H1 (cell line): ENCODE results near the gene CTNNA3. TPM values are rescaled to one million over a fixed set of nuclear protein-coding genes. Genes with fewer than 3 reads are reported as not detected.

Experiments used
- CTCF ChIA-PET: fragments of 300-600 bp; sonication (Branson Sonifier 250); formaldehyde crosslinking; loops from one replicate; lab custom pipeline; 2021; ENCODE audit not compliant: partially characterized antibody; lab: Charles Lee
- POLR2A ChIA-PET: fragments of 300-600 bp; sonication (Branson Sonifier 250); formaldehyde crosslinking; loops from one replicate; lab custom pipeline; 2021; ENCODE audit warnings: inconsistent platforms; ENCODE audit not compliant: partially characterized antibody; lab: Charles Lee
- DNase-seq, 2 experiments: peaks; one replicate each; pipeline versions ENCODE4 v3.0.0 to v3.0.0-alpha.2; 2010 to 2022; ENCODE audit warnings: low spot score in 2 of 2, low read depth in 1 of 2, mixed read lengths in 1 of 2
- FAIRE-seq: peaks from 2 replicates; lab custom pipeline; 2011; peaks lifted over from hg19 to GRCh38; lab: Jason Lieb, UNC
- H2AFZ ChIP-seq: 2 replicates; pipeline ENCODE4 v1.8.1; 2012; ENCODE audit warnings: low read length, inconsistent platforms
- H2AK5ac ChIP-seq: 2 replicates; pipeline ENCODE4 v1.6.1; 2013; ENCODE audit warnings: low read depth, low read length
- H2BK120ac ChIP-seq: replicated peaks from 2 replicates; pipeline ENCODE3; 2013; ENCODE audit warnings: low read depth, low read length, inconsistent platforms
- H2BK12ac ChIP-seq: 2 replicates; pipeline ENCODE4 v1.6.1; 2013; ENCODE audit warnings: low read depth, low read length
- H2BK15ac ChIP-seq: 2 replicates; pipeline ENCODE4 v1.6.1; 2013; ENCODE audit warnings: low read length
- H2BK20ac ChIP-seq: 2 replicates; pipeline ENCODE4 v1.6.1; 2013; ENCODE audit warnings: low read length
- H2BK5ac ChIP-seq: 2 replicates; pipeline ENCODE4 v1.6.1; 2013; ENCODE audit warnings: low read depth, low read length
- H3K14ac ChIP-seq: 2 replicates; pipeline ENCODE4 v1.6.1; 2013; ENCODE audit warnings: inconsistent platforms; ENCODE audit not compliant: insufficient read length
- H3K18ac ChIP-seq: 2 replicates; pipeline ENCODE4 v1.6.1; 2013; ENCODE audit warnings: low read length; ENCODE audit errors: extremely low read depth
- H3K23ac ChIP-seq: 2 replicates; pipeline ENCODE4 v1.6.1; 2013; ENCODE audit warnings: inconsistent platforms; ENCODE audit not compliant: insufficient read length
- H3K23me2 ChIP-seq: 2 replicates; pipeline ENCODE4 v1.6.1; 2013; ENCODE audit warnings: low read depth, low read length
- H3K27ac ChIP-seq: 2 replicates; pipeline ENCODE4 v1.6.1; 2011; ENCODE audit warnings: low read depth, low read length, inconsistent platforms
- H3K27me3 ChIP-seq, 4 experiments: replicated peaks in 1 of 4; 1 replicate in 1 of 4; 2 replicates in 3 of 4; pipeline versions ENCODE4 v1.6.1 to v1.8.1; 2011 to 2013; ENCODE audit warnings: low read length in 3 of 4, mild to moderate bottlenecking in 3 of 4, inconsistent platforms in 2 of 4, mixed read lengths in 2 of 4, moderate library complexity in 1 of 4; ENCODE audit not compliant: control insufficient read depth in 3 of 4, insufficient read depth in 3 of 4; ENCODE audit errors: extremely low read depth in 1 of 4
- H3K36me3 ChIP-seq, 4 experiments: 2 replicates each; pipeline versions ENCODE4 v1.6.1 to v1.8.1; 2011 to 2013; ENCODE audit warnings: mild to moderate bottlenecking in 4 of 4, low read length in 3 of 4, moderate library complexity in 2 of 4, control low read depth in 1 of 4, inconsistent platforms in 1 of 4; ENCODE audit not compliant: insufficient read depth in 4 of 4, control insufficient read depth in 2 of 4
- H3K4ac ChIP-seq: replicated peaks from 2 replicates; pipeline ENCODE3; 2013; ENCODE audit warnings: low read length, low read depth, mixed read lengths, inconsistent platforms; ENCODE audit not compliant: insufficient read length
- H3K4me1 ChIP-seq, 4 experiments: replicated peaks in 1 of 4; 1 replicate in 1 of 4; 2 replicates in 3 of 4; pipeline versions ENCODE4 v1.6.1 to v1.8.1; 2011 to 2013; ENCODE audit warnings: low read length in 3 of 4, inconsistent platforms in 2 of 4, mixed read lengths in 1 of 4; ENCODE audit not compliant: insufficient read depth in 4 of 4, control insufficient read depth in 3 of 4
- H3K4me2 ChIP-seq, 2 experiments: 2 replicates each; pipeline versions ENCODE4 v1.6.1 to v1.8.1; 2011 to 2013; ENCODE audit warnings: low read depth in 2 of 2, low read length in 2 of 2, control low read depth in 1 of 2, inconsistent platforms in 1 of 2, mild to moderate bottlenecking in 1 of 2; ENCODE audit not compliant: insufficient read depth in 1 of 2
- H3K4me3 ChIP-seq, 4 experiments: fragments of 200-600, 300-600 bp in 1 of 4; sonication (generic), shearing (Covaris generic), sonication (Bioruptor Twin) in 1 of 4; 2 replicates each; pipeline versions ENCODE4 v1.5.1 to v1.8.1; 2011 to 2016; ENCODE audit warnings: low read length in 4 of 4, low read depth in 3 of 4, control low read depth in 2 of 4, inconsistent platforms in 2 of 4, mild to moderate bottlenecking in 2 of 4, mixed read lengths in 1 of 4, moderate library complexity in 1 of 4; ENCODE audit not compliant: insufficient read depth in 2 of 4; ENCODE audit errors: extremely low read depth in 1 of 4
- H3K56ac ChIP-seq: replicated peaks from 2 replicates; pipeline ENCODE3; 2013; ENCODE audit warnings: low read depth, mild to moderate bottlenecking, mixed read lengths, low read length, inconsistent platforms; ENCODE audit not compliant: insufficient read length
- H3K79me1 ChIP-seq: 2 replicates; pipeline ENCODE4 v1.6.1; 2013; ENCODE audit warnings: low read depth, low read length, control low read depth
- H3K79me2 ChIP-seq, 2 experiments: 2 replicates each; pipeline versions ENCODE4 v1.6.1 to v1.8.1; 2012 to 2013; ENCODE audit warnings: low read length in 2 of 2, mild to moderate bottlenecking in 2 of 2, inconsistent platforms in 1 of 2; ENCODE audit not compliant: insufficient read depth in 2 of 2, control insufficient read depth in 1 of 2
- H3K9ac ChIP-seq, 4 experiments: replicated peaks in 1 of 4; 1 replicate in 1 of 4; 2 replicates in 3 of 4; pipeline versions ENCODE4 v1.6.1 to v1.8.1; 2011 to 2013; ENCODE audit warnings: low read depth in 3 of 4, low read length in 3 of 4, control low read depth in 2 of 4, mild to moderate bottlenecking in 2 of 4, moderate library complexity in 2 of 4, inconsistent platforms in 1 of 4; ENCODE audit errors: extremely low read depth in 1 of 4
- H3K9me3 ChIP-seq, 2 experiments: 2 replicates each; pipeline versions ENCODE4 v1.6.1 to v1.8.1; 2012 to 2013; ENCODE audit warnings: mild to moderate bottlenecking in 2 of 2, moderate library complexity in 2 of 2, control low read depth in 1 of 2, inconsistent platforms in 1 of 2, low read depth in 1 of 2, low read length in 1 of 2, mixed read lengths in 1 of 2; ENCODE audit not compliant: insufficient read depth in 2 of 2
- H4K20me1 ChIP-seq, 2 experiments: replicated peaks in 1 of 2; 2 replicates each; pipeline versions ENCODE3 to v1.8.1; 2011 to 2013; ENCODE audit warnings: inconsistent platforms in 2 of 2, low read length in 2 of 2, mild to moderate bottlenecking in 1 of 2; ENCODE audit not compliant: insufficient read depth in 2 of 2, control insufficient read depth in 1 of 2
- H4K5ac ChIP-seq: 2 replicates; pipeline ENCODE4 v1.6.1; 2013; ENCODE audit warnings: low read length, low read depth, mixed read lengths, inconsistent platforms; ENCODE audit not compliant: insufficient read length
- H4K8ac ChIP-seq: 2 replicates; pipeline ENCODE4 v1.8.0; 2013; ENCODE audit warnings: mild to moderate bottlenecking, moderate library complexity, low read length, inconsistent platforms; ENCODE audit not compliant: insufficient read depth; ENCODE audit errors: extremely low read depth
- H4K91ac ChIP-seq: replicated peaks from 2 replicates; pipeline ENCODE3; 2013; ENCODE audit warnings: low read length, mixed read lengths, inconsistent platforms; ENCODE audit not compliant: insufficient read length
- ATF3 ChIP-seq: IDR thresholded peaks from 2 replicates; pipeline ENCODE4 v1.6.1; 2011; ENCODE audit warnings: low read depth, mild to moderate bottlenecking, low read length; ENCODE audit not compliant: insufficient read depth
- BACH1 ChIP-seq: IDR thresholded peaks from 2 replicates; pipeline ENCODE4 v1.6.1; 2012; ENCODE audit warnings: low read length, improper control_type of control experiment
- BCL11A ChIP-seq, 2 experiments: IDR thresholded peaks; one replicate each; pipeline ENCODE4 v1.6.1; 2011; ENCODE audit warnings: low read depth in 2 of 2, low read length in 2 of 2, mild to moderate bottlenecking in 2 of 2
- CHD2 ChIP-seq: IDR thresholded peaks from 2 replicates; pipeline ENCODE4 v1.6.1; 2012; ENCODE audit warnings: low read length, improper control_type of control experiment
- CREB1 ChIP-seq: IDR thresholded peaks from 2 replicates; pipeline ENCODE4 v1.6.1; 2012; ENCODE audit warnings: inconsistent platforms
- CTBP2 ChIP-seq: IDR thresholded peaks from 2 replicates; pipeline ENCODE4 v1.7.0; 2011; ENCODE audit warnings: borderline replicate concordance, mild to moderate bottlenecking, moderate library complexity, mixed read lengths, low read length; ENCODE audit not compliant: insufficient read depth, insufficient read length
- CTCF ChIP-seq, 3 experiments: IDR thresholded peaks; 1 replicate in 2 of 3; 2 replicates in 1 of 3; pipeline versions ENCODE4 v1.5.1 to v1.6.1; 2011; ENCODE audit warnings: low read length in 3 of 3, mild to moderate bottlenecking in 3 of 3, inconsistent platforms in 2 of 3, low read depth in 1 of 3, moderate library complexity in 1 of 3; ENCODE audit not compliant: insufficient read depth in 1 of 3; ENCODE audit errors: control extremely low read depth in 1 of 3
- MAX ChIP-seq: IDR thresholded peaks from 2 replicates; pipeline ENCODE4 v1.6.1; 2012; ENCODE audit warnings: inconsistent platforms
- NRF1 ChIP-seq: IDR thresholded peaks from 2 replicates; pipeline ENCODE4 v1.6.1; 2011; ENCODE audit warnings: mild to moderate bottlenecking, low read depth, low read length, improper control_type of control experiment
- POLR2A ChIP-seq, 2 experiments: IDR thresholded peaks; 1 replicate in 1 of 2; 2 replicates in 1 of 2; pipeline ENCODE4 v1.6.1; 2011; ENCODE audit warnings: low read depth in 2 of 2, low read length in 2 of 2, mild to moderate bottlenecking in 2 of 2; ENCODE audit errors: control extremely low read depth in 1 of 2
- RBBP5 ChIP-seq: IDR thresholded peaks from 2 replicates; pipeline ENCODE4 v1.7.1; 2012; ENCODE audit warnings: low read depth, mild to moderate bottlenecking, inconsistent platforms, low read length, moderate library complexity, borderline replicate concordance
- SIRT6 ChIP-seq: IDR thresholded peaks from one replicate; pipeline ENCODE4 v1.7.1; 2012; ENCODE audit warnings: low read length, inconsistent platforms
- TBP ChIP-seq: IDR thresholded peaks from 2 replicates; pipeline ENCODE4 v1.6.1; 2011; ENCODE audit warnings: low read depth, low read length, improper control_type of control experiment
- WGBS, 2 experiments: shearing (Covaris generic) in 1 of 2; methylation state at CpG; one replicate each; pipeline versions ENCODE4 v1.1.6 to v1.1.7; 2013 to 2015; ENCODE audit warnings: low lambda C conversion rate in 2 of 2, mixed read lengths in 2 of 2, inconsistent platforms in 1 of 2, low coverage in 1 of 2, missing lambda C conversion rate in 1 of 2; ENCODE audit not compliant: insufficient replicate concordance in 2 of 2, insufficient coverage in 1 of 2, insufficient read length in 1 of 2; ENCODE audit errors: extremely low coverage in 1 of 2, missing lambda C conversion rate in 1 of 2; 5-methylcytosine and 5-hydroxymethylcytosine counted together
- polyA plus RNA-seq, 7 experiments: library from polyadenylated mRNA; depleted of rRNA in 3 of 7; stranded (reverse) in 5 of 7; unstranded in 2 of 7; fragments of >200 nt in 5 of 7; fragments of 200-250 nt in 2 of 7; gene quantifications; 1 replicate in 5 of 7; 2 replicates in 1 of 7; 4 replicates in 1 of 7; pipeline versions ENCODE4 v1.2.1 to v1.2.3, GENCODE V29; 2011 to 2013; ENCODE audit warnings: missing spikeins in 2 of 7, mixed read lengths in 2 of 7
- total RNA-seq: library from RNA; stranded (reverse); fragmentation: NEBNext Ultra II Directional; extraction: Animal tissue kit (Norgen Biotek cat#: 25700); gene quantifications from 2 replicates; pipeline ENCODE4 v1.2.1, GENCODE V29; 2021

CTNNA3 gene
- total and polyA plus RNA-seq, 2 of the 8 experiments (the other 6 are each of a cell fraction or from before 2014, with no cell fraction given) = 1.3 to 1.5 TPM

GRCh38 chr10:66565999-66566398 lies 1130.0 kb downstream of the CTNNA3 start:
- Histone ChIP-seq H3K9me3 (no peaks in the 10 kb centered on the region), H3K36me3 (no peaks in the 10 kb centered on the region), H2BK15ac (no peak overlapping the region), H2BK120ac (no peak overlapping the region), H3K14ac (no peak overlapping the region), H3K23me2 (no peaks in the 10 kb centered on the region), H2BK12ac (no peak overlapping the region), H3K56ac (no peak overlapping the region), H3K27me3 (no peaks in the 10 kb centered on the region), H4K8ac (no peak overlapping the region), H3K4me3 (no peak overlapping the region), H3K79me2 (no peaks in the 10 kb centered on the region), H3K9ac (no peak overlapping the region), H4K5ac (no peak overlapping the region), H2AFZ (no peak overlapping the region), H3K27ac (no peak overlapping the region), H4K20me1 (no peaks in the 10 kb centered on the region), H3K18ac (no peak overlapping the region), H4K91ac (no peak overlapping the region), H3K79me1 (no peaks in the 10 kb centered on the region), H3K4me2 (no peak overlapping the region), H2AK5ac (no peak overlapping the region), H2BK5ac (no peak overlapping the region), H3K4me1 (no peaks in the 10 kb centered on the region), H2BK20ac (no peak overlapping the region), H3K4ac (no peak overlapping the region), H3K23ac (no peak overlapping the region)
- ChIA-PET CTCF (no interaction called here), POLR2A (no interaction called here)
- 82% methylated on average over 4 of the region's 4 CpGs; no CpG with 5 or more reads in 1 of the 2 experiments for WGBS, 2 experiments
- DNase-seq (no peak), FAIRE-seq (no peak)
- TF ChIP-seq ATF3 (no peak), MAX (no peak), NRF1 (no peak), RBBP5 (no peak), CTBP2 (no peak), BACH1 (no peak), SIRT6 (no peak), CHD2 (no peak), BCL11A (IDR thresholded peaks at IDR 0.05; ENCODE audit: low read depth in 2 of 2, low read length in 2 of 2) (no peak), POLR2A (IDR thresholded peaks at IDR 0.05; ENCODE audit: control extremely low read depth in 1 of 2, low read depth in 2 of 2, low read length in 2 of 2) (no peak), CREB1 (no peak), CTCF (IDR thresholded peaks at IDR 0.05; ENCODE audit: control extremely low read depth in 1 of 3, insufficient read depth in 1 of 3, low read depth in 1 of 3, low read length in 3 of 3) (no peak), TBP (no peak)
